Heart right ventricle (tissue), 16 donors: ENCODE data around the gene TBC1D9. TPM values are rescaled to one million over a fixed set of nuclear protein-coding genes. Genes with fewer than 3 reads are reported as not detected.
"Not testable (repeated sequence)": the region's sequence is repeated elsewhere in the genome, so short reads cannot be mapped to it uniquely, and the experiment has no call there.

Experiments
- ATAC-seq, 8 donors: fragments of 200-7000 bp; cut with Tn5 transposase; one replicate each; pipeline ENCODE4 v1.9.1; 2020; ENCODE audit warnings: mild to moderate bottlenecking in 8 of 8, moderate library complexity in 8 of 8, moderate number of reproducible peaks in 1 of 8
- DNase-seq, 2 donors: peaks; one replicate each; pipeline ENCODE4 v3.0.0-alpha.2; 2020
- H3K27ac ChIP-seq, 10 donors: fragments of 200-600 bp; sonication (generic) in 2 of 10; one replicate each; pipeline versions ENCODE4 v1.5.0 to v1.8.0; 2020 to 2022; ENCODE audit warnings: mild to moderate bottlenecking in 3 of 10
- H3K27me3 ChIP-seq, 7 donors: fragments of 200-600 bp; one replicate each; pipeline ENCODE4 v1.8.0; 2021 to 2022; ENCODE audit warnings: mild to moderate bottlenecking in 2 of 7
- H3K36me3 ChIP-seq, 9 donors: fragments of 200-600 bp; sonication (generic) in 1 of 9; one replicate each; pipeline versions ENCODE4 v1.5.0 to v1.8.0; 2020 to 2022; ENCODE audit warnings: mild to moderate bottlenecking in 2 of 9
- H3K4me1 ChIP-seq, 9 donors: fragments of 200-600 bp; sonication (generic) in 1 of 9; one replicate each; pipeline versions ENCODE4 v1.5.0 to v1.8.0; 2020 to 2022; ENCODE audit warnings: mild to moderate bottlenecking in 4 of 9
- H3K4me3 ChIP-seq, 10 donors: fragments of 200-600 bp; sonication (generic) in 2 of 10; one replicate each; pipeline versions ENCODE4 v1.5.0 to v1.8.0; 2020 to 2022; ENCODE audit warnings: mild to moderate bottlenecking in 7 of 10, moderate library complexity in 2 of 10
- H3K9me3 ChIP-seq, 11 donors: fragments of 200-600 bp in 10 of 11; sonication (generic) in 2 of 11; one replicate each; pipeline versions ENCODE4 v1.5.0 to v1.8.0; 2013 to 2022; ENCODE audit warnings: mild to moderate bottlenecking in 2 of 11, control low read depth in 1 of 11, moderate library complexity in 1 of 11
- WGBS, 2 donors: extraction: QIAGEN DNeasy Blood & Tissue Kit; methylation state at CpG; one replicate each; pipeline ENCODE4 v1.1.7; 2013; ENCODE audit warnings: inconsistent platforms in 1 of 2; 5-methylcytosine and 5-hydroxymethylcytosine counted together
- intact Hi-C, 10 donors: fragments of 100-400 bp; cut with DNase I; formaldehyde crosslinking; loops; one replicate each; pipeline versions ENCODE4 v1.11.1 to v1.14.2; 2022
- polyA plus RNA-seq, 2 donors: library from polyadenylated mRNA; stranded (reverse); fragments of 200-250 nt; gene quantifications; one replicate each; pipeline ENCODE4 v1.2.3, GENCODE V29; 2013
- total RNA-seq, 10 donors: library from RNA; stranded (reverse); fragmentation: NEBNext Ultra II Directional in 3 of 10; extraction: Animal tissue kit (Norgen Biotek cat#: 25700) in 3 of 10; gene quantifications; one replicate each; pipeline versions ENCODE4 v1.2.1 to v1.2.4, GENCODE V29; 2021 to 2023
- TF ChIP-seq, protein P1 (sequence below), 9 donors: fragments of 200-600 bp; sonication (generic) in 2 of 9; IDR thresholded peaks; one replicate each; pipeline versions ENCODE4 v1.5.0 to v1.8.0; 2021 to 2022; ENCODE audit warnings: antibody characterized with exemption in 9 of 9, mild to moderate bottlenecking in 5 of 9, moderate library complexity in 1 of 9
- donor health status: Arrhythmogenic right ventricular cardiomyopathy.
- donor health status: ischemic (EF 13 %, LVEDD 7.1; RV severe dilation, severe dysfunction).
- donor health status: healthy with polysubstance abuse.
- donor health status: DM: no; HTN: yes; CAD: no.
- donor health status: DM: no; HTN: no; CAD: no.
- donor health status: ischemic (EF 25% LVEDD 6.9; RV normal size, moderate dysfunction).
- donor health status: ischemic (EF 25% LVEDD 5.7; RV mildly dilated, moderate dysfunction).
- donor health status: healthy.
- donor health status: DM: yes; HTN: yes; CAD: no.
- donor health status: Ischemic cardiomyopathy.
- donor health status: ischemic (EF 35%, LVEDD 5.7; RV mildly dilated, moderate dysfunction).
- donor health status: nonischemic (EF 11% LVEDD 7.7; RV severe dilation, severe dysfunction).
- donor health status: DM: yes; HTN: yes; CAD: no.
- donor health status: PGD.
- donor health status: ischemic (EF 29% LVEDD 5.4; RV normal size, mild dysfunction).
- donor health status: nonischemic (EF 23%, LVEDD 6.1; RV moderate dilation, normal function).

The TBC1D9 gene
- total and polyA plus RNA-seq, 12 donors, result 4.4 to 20.3 (median 14.4) TPM

DNA sequence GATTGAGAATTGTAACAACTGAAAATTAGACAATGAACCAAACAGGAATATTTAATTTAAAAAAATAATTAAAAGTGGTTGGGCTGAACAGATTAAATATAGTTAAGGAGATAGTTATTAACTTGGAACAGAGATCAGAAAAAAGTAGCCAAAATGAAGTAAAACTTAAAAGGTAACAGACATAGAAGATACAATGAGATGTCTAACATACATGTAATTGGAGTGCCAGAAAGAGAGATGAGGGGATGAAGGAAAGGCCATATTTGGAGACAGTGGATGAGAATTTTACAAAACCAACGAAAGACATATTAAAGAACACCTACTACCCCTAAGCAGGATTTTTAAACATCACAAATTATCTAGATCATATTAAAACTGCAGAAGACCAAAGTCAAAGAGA lies 8.0 kb downstream of the TBC1D9 start:
- Histone ChIP-seq H3K4me3 (no peak overlapping the region), H3K36me3 (no peaks in the 10 kb centered on the region), H3K9me3 (peaks cover 0 to 43% (median 10%) of the 10 kb centered on the region in 11 donors), H3K27ac (no peak overlapping the region), H3K27me3 (no peaks in the 10 kb centered on the region), H3K4me1 (peaks cover 0 to 30% (median 18%) of the 10 kb centered on the region in 9 donors)
- TF ChIP-seq, protein P1, sequence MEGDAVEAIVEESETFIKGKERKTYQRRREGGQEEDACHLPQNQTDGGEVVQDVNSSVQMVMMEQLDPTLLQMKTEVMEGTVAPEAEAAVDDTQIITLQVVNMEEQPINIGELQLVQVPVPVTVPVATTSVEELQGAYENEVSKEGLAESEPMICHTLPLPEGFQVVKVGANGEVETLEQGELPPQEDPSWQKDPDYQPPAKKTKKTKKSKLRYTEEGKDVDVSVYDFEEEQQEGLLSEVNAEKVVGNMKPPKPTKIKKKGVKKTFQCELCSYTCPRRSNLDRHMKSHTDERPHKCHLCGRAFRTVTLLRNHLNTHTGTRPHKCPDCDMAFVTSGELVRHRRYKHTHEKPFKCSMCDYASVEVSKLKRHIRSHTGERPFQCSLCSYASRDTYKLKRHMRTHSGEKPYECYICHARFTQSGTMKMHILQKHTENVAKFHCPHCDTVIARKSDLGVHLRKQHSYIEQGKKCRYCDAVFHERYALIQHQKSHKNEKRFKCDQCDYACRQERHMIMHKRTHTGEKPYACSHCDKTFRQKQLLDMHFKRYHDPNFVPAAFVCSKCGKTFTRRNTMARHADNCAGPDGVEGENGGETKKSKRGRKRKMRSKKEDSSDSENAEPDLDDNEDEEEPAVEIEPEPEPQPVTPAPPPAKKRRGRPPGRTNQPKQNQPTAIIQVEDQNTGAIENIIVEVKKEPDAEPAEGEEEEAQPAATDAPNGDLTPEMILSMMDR (IDR thresholded peaks at IDR 0.05), result no peak
- DNase-seq (no peak), ATAC-seq (no peak)
- WGBS, 2 donors, result 100% methylated on average over 1 of the region's 1 CpG
- intact Hi-C loops, result loop anchor here in 1 of 10 donors (10.0 kb wide), 2 partner anchors 53 to 107 kb away; no protein-coding TSS in a partner anchor

GRCh38 chr4:140746546-140746945 lies 9.6 kb downstream of the TBC1D9 start:
- H3K36me3 ChIP-seq, H3K27ac ChIP-seq, ATAC-seq, DNase-seq, H3K27me3 ChIP-seq, H3K4me3 ChIP-seq: not testable (repeated sequence)
- intact Hi-C loops, result loop anchor here in 1 of 10 donors (10.0 kb wide), 2 partner anchors 52 to 108 kb away; no protein-coding TSS in a partner anchor
- Histone ChIP-seq H3K4me1 (peaks cover 0 to 33% (median 30%) of the 10 kb centered on the region in 9 donors), H3K9me3 (peaks cover 0 to 37% (median 10%) of the 10 kb centered on the region in 11 donors)
- WGBS, 2 donors, result 92 to 95% methylated on average over 7 of the region's 7 CpGs

- H3K4me1 ChIP-seq, result peaks cover 0 to 53% (median 42%) of the 10 kb centered on the region in 9 donors
- H3K9me3 ChIP-seq, result peaks cover 0 to 16% (median 0%) of the 10 kb centered on the region in 11 donors
- no peaks in the 10 kb centered on the region for H3K27me3 ChIP-seq
- intact Hi-C loops, result loop anchor here in 1 of 10 donors (10.0 kb wide), 2 partner anchors 50 to 110 kb away; no protein-coding TSS in a partner anchor
- H3K27ac ChIP-seq, result no peak overlapping the region
- TF ChIP-seq, protein P1 (IDR thresholded peaks at IDR 0.05), result no peak
- H3K4me3 ChIP-seq, result no peak overlapping the region
- H3K36me3 ChIP-seq, result no peaks in the 10 kb centered on the region
- DNase-seq (no peak), ATAC-seq (no peak)
- 97 to 99% methylated on average over 3 of the region's 3 CpGs for WGBS, 2 donors
Measured at GRCh38 chr4:140744421-140744820, 11.8 kb downstream of the TBC1D9 start.

- intact Hi-C loops, result loop anchor here in 1 of 10 donors (10.0 kb wide), 2 partner anchors 49 to 111 kb away; no protein-coding TSS in a partner anchor
- TF ChIP-seq, protein P1 (IDR thresholded peaks at IDR 0.05), result peak in 5 of 9 donors; percentile 22 to 51 (median 36)
- ATAC-seq, result peak in 5 of 8 donors; percentile 45 to 58 (median 54)
- Histone ChIP-seq H3K27ac (peak overlapping the region in 1 of 10 donors; percentile 37), H3K36me3 (no peaks in the 10 kb centered on the region), H3K27me3 (no peaks in the 10 kb centered on the region), H3K4me1 (peaks cover 0 to 57% (median 42%) of the 10 kb centered on the region in 9 donors), H3K4me3 (no peak overlapping the region), H3K9me3 (peaks cover 0 to 8% (median 0%) of the 10 kb centered on the region in 11 donors)
- 30 to 32% methylated on average over 4 of the region's 4 CpGs for WGBS, 2 donors
- no peak for DNase-seq
Measured at GRCh38 chr4:140743194-140743931, 12.8 kb downstream of the TBC1D9 start.
